ENCODE data around the gene TIAM2.

DNA sequence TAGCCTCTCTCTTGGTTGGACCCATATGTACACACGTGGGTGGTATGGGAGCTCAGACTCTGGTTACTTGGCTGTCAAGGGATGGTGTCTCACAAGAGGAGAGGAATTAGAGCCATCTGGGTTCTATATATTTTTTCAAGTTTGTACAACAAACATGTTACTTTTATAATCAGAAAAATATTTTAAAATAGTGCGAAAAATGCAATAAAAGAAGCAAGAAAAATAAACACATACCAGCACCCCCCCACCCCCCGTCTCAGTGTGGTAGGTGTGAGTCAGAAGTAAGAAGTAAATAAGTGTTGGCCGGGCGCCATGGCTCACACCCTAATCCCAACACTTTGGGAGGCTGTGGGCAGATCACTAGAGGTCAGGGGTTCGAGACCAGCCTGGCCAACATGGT is 2.1 kb upstream of the TIAM2 start:
- TF ChIP-seq POLR2A (IDR thresholded peaks at IDR 0.05): no peak
- TF ChIP-seq, protein P1, sequence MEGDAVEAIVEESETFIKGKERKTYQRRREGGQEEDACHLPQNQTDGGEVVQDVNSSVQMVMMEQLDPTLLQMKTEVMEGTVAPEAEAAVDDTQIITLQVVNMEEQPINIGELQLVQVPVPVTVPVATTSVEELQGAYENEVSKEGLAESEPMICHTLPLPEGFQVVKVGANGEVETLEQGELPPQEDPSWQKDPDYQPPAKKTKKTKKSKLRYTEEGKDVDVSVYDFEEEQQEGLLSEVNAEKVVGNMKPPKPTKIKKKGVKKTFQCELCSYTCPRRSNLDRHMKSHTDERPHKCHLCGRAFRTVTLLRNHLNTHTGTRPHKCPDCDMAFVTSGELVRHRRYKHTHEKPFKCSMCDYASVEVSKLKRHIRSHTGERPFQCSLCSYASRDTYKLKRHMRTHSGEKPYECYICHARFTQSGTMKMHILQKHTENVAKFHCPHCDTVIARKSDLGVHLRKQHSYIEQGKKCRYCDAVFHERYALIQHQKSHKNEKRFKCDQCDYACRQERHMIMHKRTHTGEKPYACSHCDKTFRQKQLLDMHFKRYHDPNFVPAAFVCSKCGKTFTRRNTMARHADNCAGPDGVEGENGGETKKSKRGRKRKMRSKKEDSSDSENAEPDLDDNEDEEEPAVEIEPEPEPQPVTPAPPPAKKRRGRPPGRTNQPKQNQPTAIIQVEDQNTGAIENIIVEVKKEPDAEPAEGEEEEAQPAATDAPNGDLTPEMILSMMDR (IDR thresholded peaks at IDR 0.05): no peak
